GM12892 (cell line): ENCODE results near the gene HDAC8.

Experiments used
- POLR2A ChIP-seq: IDR thresholded peaks from 2 replicates; pipeline ENCODE4 v1.6.1; 2011; ENCODE audit warnings: low read depth, low read length, control low read depth
- POLR2AphosphoS5 ChIP-seq: IDR thresholded peaks from 2 replicates; pipeline ENCODE4 v1.6.1; 2011; ENCODE audit warnings: low read depth, low read length, control low read depth
- TAF1 ChIP-seq: IDR thresholded peaks from 2 replicates; pipeline ENCODE4 v1.6.1; 2011; ENCODE audit warnings: low read depth, mild to moderate bottlenecking, control low read depth, low read length, borderline replicate concordance

GRCh38 chrX:72317139-72317538 lies 255.5 kb downstream of the HDAC8 start:
- no peak for TF ChIP-seq POLR2AphosphoS5
- no peak for TF ChIP-seq TAF1
- TF ChIP-seq POLR2A: no peak
